ENCODE results near the gene TOMM7. TPM values are rescaled to one million over a fixed set of nuclear protein-coding genes. Genes with fewer than 3 reads are reported as not detected.

The TOMM7 gene
- total RNA-seq (100 to 1,000 TPM; 210 to 316 (median 223) TPM), polyA plus RNA-seq (100 to 1,000 TPM; 126 to 262 TPM)

- 0% methylated on average over 38 of the region's 38 CpGs for WGBS, 2 donors
- no peaks in the 10 kb centered on the region for H3K36me3 ChIP-seq
- peak in 2 of 4 donors; percentile 36 to 39 for TF ChIP-seq CTCF (IDR thresholded peaks at IDR 0.05)
- FAIRE-seq (peak; percentile 87), DNase-seq (peak; percentile 88 to 97 (median 90)), ATAC-seq (peak; percentile 98 to 99 (median 99))
- intact Hi-C loops (cut with DNase I): no loop called here
- peaks cover 7 to 17% (median 10%) of the 10 kb centered on the region in 3 donors for H3K4me1 ChIP-seq
- H3K4me3 ChIP-seq: peak within 1 kb of the TSS; percentile 76 to 86 (median 78)
- H3K9me3 ChIP-seq: no peaks in the 10 kb centered on the region
- H3K27me3 ChIP-seq: no peaks in the 10 kb centered on the region
- H3K27ac ChIP-seq: peak within 1 kb of the TSS; percentile 45 to 80 (median 70)
These were observed at the start of gene TOMM7 for GRCh38 chr7:22822486-22823141. Gene TOMM7, minus strand, starts transcription at chr7:22822849. Its CDS starts 70 bp downstream, at chr7:22822779.

- DNase-seq (no peak), ATAC-seq (no peak), FAIRE-seq (no peak)
- Histone ChIP-seq H3K4me3 (no peak overlapping the region), H3K9me3 (no peaks in the 10 kb centered on the region), H3K27ac (no peak overlapping the region), H3K4me1 (no peaks in the 10 kb centered on the region), H3K27me3 (no peaks in the 10 kb centered on the region), H3K36me3 (no peaks in the 10 kb centered on the region)
- WGBS, 2 donors: 74 to 83% methylated on average over 7 of the region's 7 CpGs
- TF ChIP-seq CTCF (IDR thresholded peaks at IDR 0.05): no peak
- intact Hi-C loops (cut with DNase I): no loop called here
These were observed 49.6 kb upstream of the TOMM7 start for GRCh38 chr7:22872096-22872807.

GRCh38 chr7:22871661-22872060 is 49.0 kb upstream of the TOMM7 start:
- Histone ChIP-seq H3K27ac (no peak overlapping the region), H3K4me1 (no peaks in the 10 kb centered on the region), H3K27me3 (no peaks in the 10 kb centered on the region), H3K9me3 (no peaks in the 10 kb centered on the region), H3K4me3 (no peak overlapping the region), H3K36me3 (no peaks in the 10 kb centered on the region)
- DNase-seq: no peak
- no peak for TF ChIP-seq CTCF (IDR thresholded peaks at IDR 0.05)
- intact Hi-C loops (cut with DNase I): no loop called here
- no peak for ATAC-seq
- no peak for FAIRE-seq

- TF ChIP-seq CTCF (IDR thresholded peaks at IDR 0.05): no peak
- ATAC-seq (no peak), DNase-seq (no peak), FAIRE-seq (no peak)
- Histone ChIP-seq H3K27ac (no peak overlapping the region), H3K27me3 (no peaks in the 10 kb centered on the region), H3K4me3 (no peak overlapping the region), H3K4me1 (no peaks in the 10 kb centered on the region), H3K36me3 (no peaks in the 10 kb centered on the region), H3K9me3 (no peaks in the 10 kb centered on the region)
- intact Hi-C loops (cut with DNase I): no loop called here
- WGBS, 2 donors: 98 to 100% methylated on average over 1 of the region's 1 CpG
These were observed 45.9 kb upstream of the TOMM7 start for GRCh38 chr7:22868509-22868908.

GRCh38 chr7:22867589-22867988 is 44.9 kb upstream of the TOMM7 start:
- Histone ChIP-seq H3K4me3 (no peak overlapping the region), H3K9me3 (no peaks in the 10 kb centered on the region), H3K27ac (peak overlapping the region in 1 of 4 donors; percentile 12), H3K4me1 (no peaks in the 10 kb centered on the region), H3K36me3 (no peaks in the 10 kb centered on the region), H3K27me3 (no peaks in the 10 kb centered on the region)
- no peak for DNase-seq
- no peak for ATAC-seq
- no peak for FAIRE-seq
- TF ChIP-seq CTCF (IDR thresholded peaks at IDR 0.05): no peak
- 50 to 75% methylated on average over 2 of the region's 2 CpGs for WGBS, 2 donors
- intact Hi-C loops (cut with DNase I): no loop called here

Measured in pancreas (tissue), 10 donors.